Fibroblast of the aortic adventitia (primary cell): Measurements from ENCODE around the gene USP6NL. TPM values are rescaled to one million over a fixed set of nuclear protein-coding genes. Genes with fewer than 3 reads are reported as not detected.

Experiments
- DNase-seq: peaks from one replicate; pipeline ENCODE4 v3.0.0-alpha.2; 2010; ENCODE audit warnings: low read depth
- H3K4me3 ChIP-seq: 2 replicates; pipeline ENCODE4 v1.5.1; 2011; ENCODE audit warnings: low read depth, mild to moderate bottlenecking, control low read depth, low read length, moderate library complexity
- CTCF ChIP-seq: IDR thresholded peaks from 2 replicates; pipeline ENCODE4 v1.5.1; 2011; ENCODE audit warnings: mild to moderate bottlenecking, low read length, control low read depth, inconsistent platforms; ENCODE audit not compliant: insufficient read depth
- total RNA-seq: library from RNA; depleted of rRNA; stranded (reverse); fragments of >200 nt; gene quantifications from 2 replicates; pipeline ENCODE4 v1.2.3, GENCODE V29; 2012; ENCODE audit warnings: low replicate concordance

Gene USP6NL
- total RNA-seq, 1 donor = 15.2 TPM

GRCh38 chr10:11548065-11548767, 63.2 kb downstream of the USP6NL start:
- TF ChIP-seq CTCF = no peak
- no peak overlapping the region for H3K4me3 ChIP-seq
- no peak for DNase-seq

- DNase-seq = no peak
- TF ChIP-seq CTCF = no peak
- no peak overlapping the region for H3K4me3 ChIP-seq
These were observed 64.9 kb downstream of the USP6NL start for GRCh38 chr10:11546581-11546980.

GRCh38 chr10:11541296-11541695, 70.2 kb downstream of the USP6NL start:
- no peak for DNase-seq
- H3K4me3 ChIP-seq = no peak overlapping the region
- no peak for TF ChIP-seq CTCF

- DNase-seq = peak; percentile 69
- TF ChIP-seq CTCF = no peak
These were observed 72.1 kb downstream of the USP6NL start for GRCh38 chr10:11539191-11539868.

GRCh38 chr10:11538834-11539190, 72.6 kb downstream of the USP6NL start:
- TF ChIP-seq CTCF = no peak
- DNase-seq = no peak
- H3K4me3 ChIP-seq = no peak overlapping the region

More at GRCh38 chr10:11539191-11539868, 72.1 kb downstream of the USP6NL start:
- H3K4me3 ChIP-seq = no peak overlapping the region

- TF ChIP-seq CTCF = no peak
- no peak for DNase-seq
- H3K4me3 ChIP-seq = no peak overlapping the region
These were observed 75.2 kb downstream of the USP6NL start for GRCh38 chr10:11536228-11536627.
